Activated CD4-positive, CD25-positive, alpha-beta regulatory T cell (primary cell): ENCODE data around the gene PLXNA4.

Experiments
- DNase-seq, 4 experiments: peaks; one replicate each; lab custom pipeline; 2025; lab: John Stamatoyannopoulos, UW

Gene PLXNA4

DNA sequence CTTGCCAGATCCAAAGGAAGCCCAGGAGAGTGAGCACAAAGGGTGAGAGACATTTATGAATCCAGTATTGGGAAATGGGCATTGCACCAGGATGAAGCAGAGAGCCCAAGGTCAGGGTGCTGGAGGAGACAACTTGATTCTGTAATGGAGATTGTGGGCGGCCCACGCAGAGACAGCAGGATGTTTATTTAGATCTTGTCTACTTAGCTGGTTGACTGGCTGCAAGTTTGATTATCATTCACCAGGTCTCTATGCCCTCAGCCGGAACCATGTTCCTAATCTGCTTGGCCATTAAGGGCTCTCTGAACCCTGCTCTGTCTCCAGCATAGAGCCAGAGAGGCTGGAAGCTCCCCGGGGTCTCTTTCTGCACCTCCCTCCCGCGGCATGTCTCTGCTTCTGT is 188.7 kb downstream of the PLXNA4 start:
- no peak for DNase-seq

GRCh38 chr7:132386201-132386681 is 190.0 kb downstream of the PLXNA4 start:
- DNase-seq: no peak

DNA sequence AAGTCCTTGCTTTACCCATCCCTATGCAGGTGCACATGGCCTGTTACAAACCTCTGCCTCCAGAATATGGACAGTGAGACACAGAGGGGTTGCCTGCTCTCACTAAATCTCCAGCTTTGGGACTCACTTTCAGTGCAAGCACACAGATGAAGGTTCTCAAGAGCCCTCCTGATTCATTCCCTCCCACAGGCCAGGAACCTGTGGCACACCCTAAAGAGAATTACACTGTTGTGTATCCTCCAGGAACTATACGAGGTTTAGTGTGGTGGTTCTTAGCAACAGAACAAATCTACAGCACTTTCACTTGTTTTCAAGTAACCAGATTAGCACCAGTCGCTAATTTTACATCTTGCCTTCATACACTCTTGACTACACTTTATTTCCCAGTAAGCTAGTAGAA is 192.3 kb downstream of the PLXNA4 start:
- no peak for DNase-seq

DNA sequence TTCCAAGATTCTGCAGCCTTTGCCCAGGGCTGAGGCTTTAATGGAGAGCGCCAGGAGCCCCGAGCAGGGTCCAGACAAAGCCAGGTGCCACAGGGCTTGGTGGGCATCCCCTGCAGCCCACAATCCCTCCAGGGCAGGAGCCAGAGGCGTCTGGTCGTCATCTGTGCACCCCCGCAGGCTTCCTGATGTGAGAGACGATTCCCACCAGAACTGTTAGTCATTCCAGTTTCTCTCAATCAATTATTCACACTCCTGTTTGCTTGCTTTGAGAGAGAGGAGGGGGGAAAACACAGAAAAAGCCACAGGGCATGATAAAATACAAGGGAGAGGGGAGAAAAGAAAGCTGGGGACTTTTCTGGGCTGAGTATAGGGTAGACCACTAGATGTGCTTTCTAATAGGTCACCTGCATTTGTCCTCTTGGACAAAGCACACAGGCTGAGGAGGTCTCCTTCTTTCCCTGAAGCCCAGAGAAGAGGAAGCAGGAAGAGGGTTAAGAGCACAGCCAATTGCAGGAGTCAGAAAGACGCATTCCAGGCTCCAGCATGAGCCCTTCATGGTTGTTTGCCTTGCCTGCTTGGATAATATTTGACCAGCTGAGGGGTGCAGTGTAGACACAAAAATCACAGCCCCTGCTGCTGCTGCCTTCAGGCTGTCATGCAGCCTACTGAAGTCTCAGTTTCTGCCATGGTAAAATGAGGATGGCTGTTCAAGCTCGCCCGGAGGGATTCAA is 194.4 kb downstream of the PLXNA4 start:
- no peak for DNase-seq

DNA sequence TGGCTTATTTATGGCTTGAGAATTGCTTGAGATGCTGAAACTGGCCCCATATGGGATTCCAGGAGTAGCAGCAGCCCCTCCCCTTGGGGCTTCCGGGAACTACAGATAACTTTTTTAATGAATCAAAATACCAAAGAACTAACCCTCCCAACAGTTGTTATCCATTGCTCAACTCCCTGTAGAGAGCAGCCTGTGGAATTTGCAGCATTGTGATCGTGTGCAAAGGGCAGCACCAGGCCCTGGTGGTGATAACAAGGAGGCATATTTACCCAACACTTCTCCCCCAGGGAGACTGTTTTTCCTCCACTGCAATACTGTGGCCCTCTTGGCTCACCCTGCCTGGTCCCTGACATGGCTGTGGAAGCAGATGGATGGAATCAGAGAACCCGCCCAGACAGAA is 196.2 kb downstream of the PLXNA4 start:
- DNase-seq: no peak

DNA sequence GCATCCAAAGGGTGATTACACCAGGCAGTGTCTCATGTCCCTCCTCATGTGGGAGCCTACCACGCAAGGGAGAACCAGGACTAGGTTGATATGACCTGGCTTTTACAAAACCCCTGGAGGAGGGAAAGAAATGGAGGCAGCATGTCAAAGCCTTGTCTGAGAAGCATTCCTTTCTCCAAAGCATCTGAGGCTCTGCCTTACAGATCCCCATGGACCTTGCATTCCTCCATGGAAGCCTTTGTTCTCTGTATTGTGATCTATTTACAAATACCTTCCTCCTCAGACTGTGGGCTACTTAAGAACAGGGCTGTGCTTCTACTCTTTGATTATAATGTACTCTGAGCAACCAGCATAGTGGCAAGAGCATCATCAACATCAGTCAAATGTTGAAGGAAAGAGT is 197.0 kb downstream of the PLXNA4 start:
- DNase-seq: no peak

- DNase-seq: no peak
These were observed 198.3 kb downstream of the PLXNA4 start for GRCh38 chr7:132377703-132378584.

DNA sequence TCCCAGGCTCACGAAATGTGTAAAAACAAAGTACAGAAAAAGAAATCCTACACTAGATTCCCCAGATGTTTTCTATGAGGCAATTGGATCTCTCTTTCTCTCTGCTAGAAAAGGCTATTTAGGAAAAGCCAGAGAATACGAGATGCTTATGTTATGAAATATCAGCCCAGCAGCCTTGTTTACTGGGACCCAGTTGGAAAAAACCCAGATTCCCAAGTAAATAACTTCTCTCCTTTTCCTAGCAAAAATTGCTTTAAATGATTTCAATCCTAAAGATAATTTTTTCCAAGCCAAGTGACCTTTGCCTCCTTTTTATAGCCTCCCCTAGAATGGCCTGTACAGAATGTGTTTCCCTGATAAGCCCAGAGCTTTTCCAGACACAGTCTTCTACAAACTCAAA is 199.3 kb downstream of the PLXNA4 start:
- DNase-seq: no peak

GRCh38 chr7:132376361-132377013 is 199.8 kb downstream of the PLXNA4 start:
- no peak for DNase-seq

- DNase-seq: no peak
These were observed 202.4 kb downstream of the PLXNA4 start for GRCh38 chr7:132373879-132374278.

- DNase-seq: no peak
These were observed 203.2 kb downstream of the PLXNA4 start for GRCh38 chr7:132373041-132373440.

- no peak for DNase-seq
These were observed 204.3 kb downstream of the PLXNA4 start for GRCh38 chr7:132371948-132372347.

- no peak for DNase-seq
These were observed 207.9 kb downstream of the PLXNA4 start for GRCh38 chr7:132368246-132368900.

GRCh38 chr7:132367795-132368194 is 208.5 kb downstream of the PLXNA4 start:
- no peak for DNase-seq

DNA sequence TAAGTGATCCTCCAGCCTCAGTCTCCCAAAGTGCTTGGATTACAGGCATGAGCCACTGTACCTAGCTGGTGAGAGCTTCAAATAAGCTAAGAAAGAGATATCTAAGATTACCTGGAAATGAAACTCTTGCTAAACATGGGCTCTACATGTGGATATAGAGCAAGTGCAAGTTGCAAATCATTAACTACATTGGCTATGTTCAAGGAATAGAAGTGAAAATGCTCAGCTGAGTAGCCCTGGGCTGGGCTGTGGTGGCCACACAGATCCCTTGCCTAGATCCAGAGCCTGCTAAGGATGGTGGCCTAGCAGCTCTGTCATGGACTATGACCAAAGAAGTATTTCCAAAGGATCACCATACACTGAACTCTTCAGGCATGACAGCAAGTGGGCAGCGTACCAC is 209.3 kb downstream of the PLXNA4 start:
- DNase-seq: no peak

DNA sequence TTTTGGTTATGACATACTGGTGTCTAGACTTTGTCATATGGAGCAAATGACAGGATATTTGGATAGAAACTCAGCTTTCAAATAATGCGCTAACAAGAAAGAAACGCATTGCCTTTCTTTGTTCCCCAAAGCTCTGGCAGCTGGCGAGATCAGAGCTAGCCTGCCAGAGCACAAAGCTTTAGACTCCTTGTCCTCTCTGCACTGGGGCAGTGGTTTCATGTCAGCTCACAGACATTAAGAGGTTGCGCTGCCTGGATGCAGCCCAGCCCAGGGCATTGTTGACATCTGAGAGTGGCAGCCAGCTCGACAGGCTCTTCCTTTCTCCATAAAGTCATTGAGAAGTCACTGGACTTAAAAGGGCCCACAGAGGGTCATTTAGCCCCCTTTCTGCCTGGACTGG is 212.0 kb downstream of the PLXNA4 start:
- DNase-seq: no peak

- no peak for DNase-seq
These were observed 214.2 kb downstream of the PLXNA4 start for GRCh38 chr7:132362059-132362458.

DNA sequence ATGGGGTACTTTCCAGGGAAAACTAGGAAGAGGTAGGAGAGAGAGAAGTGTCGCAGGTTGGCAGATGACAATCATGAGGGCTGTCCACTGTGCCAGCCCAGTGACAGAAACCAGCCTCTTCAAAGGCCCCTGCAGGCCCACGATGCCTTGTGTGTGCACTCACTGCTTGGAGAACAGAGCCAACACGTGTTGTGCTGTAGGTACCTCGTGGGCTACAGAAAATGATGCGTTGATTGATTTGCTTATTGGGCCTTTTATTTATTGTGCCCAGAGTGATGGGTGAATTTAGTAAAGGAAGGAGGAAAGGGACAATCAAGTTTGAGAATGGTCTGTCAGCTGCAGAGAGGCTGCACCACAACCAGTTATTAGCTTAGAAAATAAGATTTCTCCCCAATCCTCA is 215.1 kb downstream of the PLXNA4 start:
- no peak for DNase-seq

- no peak for DNase-seq
These were observed 216.5 kb downstream of the PLXNA4 start for GRCh38 chr7:132359743-132360142.

DNA sequence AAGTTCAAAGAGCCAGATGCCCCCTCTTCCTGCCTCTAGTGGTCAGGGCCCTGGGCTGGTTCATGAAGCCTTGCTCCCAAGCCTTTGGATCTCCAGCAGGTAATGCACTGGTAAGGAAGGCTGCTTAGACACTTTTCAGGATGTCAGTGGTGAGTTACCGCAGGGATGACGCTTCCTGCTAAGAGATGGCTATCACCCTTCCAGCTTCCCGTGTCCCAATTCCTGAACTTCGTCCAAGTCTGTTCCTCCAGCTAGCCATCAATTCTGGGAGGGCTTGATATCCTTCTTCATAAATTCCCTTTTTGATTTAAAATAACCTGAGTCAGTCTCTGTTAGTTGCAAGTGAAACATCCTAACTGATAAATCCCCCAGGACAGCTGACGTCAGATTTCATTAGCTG is 221.2 kb downstream of the PLXNA4 start:
- no peak for DNase-seq

DNA sequence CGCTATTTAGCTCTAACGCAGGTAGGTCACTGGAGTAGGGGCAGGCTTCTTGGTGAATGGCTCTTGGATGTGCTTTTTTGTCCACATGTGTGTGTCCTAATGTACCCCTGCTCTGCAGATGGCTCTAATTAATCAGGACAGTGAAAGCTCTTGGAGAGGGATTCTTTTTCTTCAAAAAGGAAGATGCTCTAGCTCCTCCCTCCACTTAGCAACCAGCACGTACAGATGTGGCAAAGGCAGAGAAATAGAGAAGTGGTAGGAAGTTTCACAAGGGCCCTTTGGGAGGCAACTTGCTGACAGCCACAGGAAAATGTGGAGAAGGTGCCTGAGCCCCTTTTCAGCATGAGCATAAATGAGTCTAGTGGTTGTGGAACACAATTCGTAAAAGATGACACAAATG is 221.7 kb downstream of the PLXNA4 start:
- no peak for DNase-seq

GRCh38 chr7:132353936-132354335 is 222.3 kb downstream of the PLXNA4 start:
- no peak for DNase-seq
